Subcutaneous abdominal adipose tissue (tissue), 5 donors: ENCODE results near the gene ATP2B2.
"Not testable (repeated sequence)": the region's sequence is repeated elsewhere in the genome, so short reads cannot be mapped to it uniquely, and the experiment has no call there.

Source experiments
- H3K27ac ChIP-seq: one replicate; pipeline ENCODE4 v1.7.0; 2013; ENCODE audit warnings: low read depth, mild to moderate bottlenecking, inconsistent platforms, low read length, moderate library complexity
- H3K27me3 ChIP-seq, 5 donors: one replicate each; pipeline ENCODE4 v1.7.0; 2013; ENCODE audit warnings: low read length in 5 of 5, inconsistent platforms in 1 of 5; ENCODE audit not compliant: control insufficient read depth in 5 of 5, insufficient read depth in 4 of 5
- H3K36me3 ChIP-seq, 5 donors: one replicate each; pipeline ENCODE4 v1.7.0; 2013; ENCODE audit warnings: low read length in 5 of 5; ENCODE audit not compliant: control insufficient read depth in 5 of 5, insufficient read depth in 5 of 5
- H3K4me1 ChIP-seq, 5 donors: one replicate each; pipeline ENCODE4 v1.7.0; 2013; ENCODE audit warnings: low read length in 5 of 5, mild to moderate bottlenecking in 3 of 5, moderate library complexity in 1 of 5; ENCODE audit not compliant: control insufficient read depth in 5 of 5, insufficient read depth in 5 of 5
- H3K4me3 ChIP-seq, 5 donors: one replicate each; pipeline ENCODE4 v1.7.0; 2013; ENCODE audit warnings: low read length in 5 of 5, low read depth in 1 of 5
- H3K9ac ChIP-seq, 5 donors: one replicate each; pipeline ENCODE4 v1.7.0; 2013; ENCODE audit warnings: low read length in 5 of 5, mild to moderate bottlenecking in 4 of 5, moderate library complexity in 3 of 5
- H3K9me3 ChIP-seq, 5 donors: one replicate each; pipeline ENCODE4 v1.7.0; 2013; ENCODE audit warnings: low read length in 5 of 5; ENCODE audit not compliant: control insufficient read depth in 5 of 5
- donor health status: healthy.
- donor health status: healthy.
- donor health status: healthy.
- donor health status: healthy.
- donor health status: healthy.

The ATP2B2 gene

DNA sequence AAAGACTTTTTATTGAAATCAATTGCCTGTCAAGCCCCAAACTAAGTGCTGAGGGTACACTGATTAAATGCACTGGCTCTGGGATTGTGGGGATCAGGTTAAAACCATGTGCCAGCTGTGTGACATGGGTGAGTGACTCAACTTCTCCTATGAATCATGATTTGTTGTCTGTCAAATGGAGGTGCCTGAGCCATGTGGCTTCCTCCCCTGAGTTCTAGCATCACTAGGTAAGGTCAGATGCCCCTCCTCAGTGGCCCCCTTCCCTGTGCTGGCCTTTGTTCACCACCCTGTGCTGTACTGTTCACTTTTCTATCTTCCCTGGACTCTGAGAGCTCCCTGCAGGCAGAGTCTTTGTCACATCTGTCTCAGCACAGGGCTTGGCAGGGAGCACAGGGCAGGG lies 43.6 kb upstream of the ATP2B2 start:
- Histone ChIP-seq H3K27ac (no peak overlapping the region), H3K27me3 (peaks cover 0 to 31% (median 18%) of the 10 kb centered on the region in 5 donors), H3K36me3 (no peaks in the 10 kb centered on the region), H3K9ac (no peak overlapping the region), H3K4me1 (no peaks in the 10 kb centered on the region), H3K4me3 (no peak overlapping the region), H3K9me3 (peaks cover 0 to 2% (median 0%) of the 10 kb centered on the region in 5 donors)

DNA sequence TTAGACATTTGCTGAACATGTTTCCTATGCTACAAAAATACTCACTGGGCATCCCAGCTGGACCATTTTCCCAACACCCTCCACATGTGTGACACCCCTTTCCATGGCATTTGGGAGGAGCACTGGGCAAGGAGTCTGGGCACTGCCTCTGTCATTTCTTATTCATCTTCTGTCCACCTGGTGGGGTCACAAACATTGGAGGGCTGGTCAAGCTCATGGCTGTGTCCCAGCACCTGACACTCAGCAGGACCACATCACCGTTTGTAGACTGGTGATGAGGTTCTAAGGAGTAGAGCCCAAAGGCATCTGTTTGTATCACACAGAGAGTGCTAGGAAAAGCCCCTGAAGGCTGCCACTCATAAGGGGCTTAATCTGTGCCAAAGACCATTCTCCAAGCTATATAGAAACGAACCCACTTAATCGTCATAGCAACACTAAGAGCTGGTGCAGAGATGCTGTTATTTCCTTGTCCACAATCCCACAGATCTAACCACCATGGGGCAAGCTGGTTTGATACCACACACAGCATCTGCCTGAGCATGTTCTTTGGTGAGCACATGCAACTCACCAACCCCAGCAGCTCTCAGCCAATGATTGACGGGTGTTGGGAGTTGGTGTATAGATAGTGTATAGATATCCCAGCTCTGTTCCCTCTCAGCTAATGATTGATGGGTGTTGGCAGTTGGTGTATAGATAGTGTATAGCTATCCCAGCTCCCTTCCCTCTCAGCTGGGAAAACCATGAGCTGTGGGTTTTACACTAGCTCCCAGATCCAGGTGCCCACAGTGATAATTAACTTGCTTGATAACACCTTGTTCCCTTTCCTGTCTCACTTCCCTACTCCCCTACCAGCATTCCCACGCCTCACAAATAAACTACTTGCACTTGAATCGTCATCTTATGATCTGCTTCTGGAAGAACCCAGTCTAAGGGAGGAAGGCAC lies 42.7 kb upstream of the ATP2B2 start:
- Histone ChIP-seq H3K27me3 (peaks cover 0 to 31% (median 18%) of the 10 kb centered on the region in 5 donors), H3K4me3 (no peak overlapping the region), H3K27ac (no peak overlapping the region), H3K4me1 (no peaks in the 10 kb centered on the region), H3K9me3 (peaks cover 0 to 3% (median under 1%) of the 10 kb centered on the region in 5 donors), H3K9ac (no peak overlapping the region), H3K36me3 (no peaks in the 10 kb centered on the region)

DNA sequence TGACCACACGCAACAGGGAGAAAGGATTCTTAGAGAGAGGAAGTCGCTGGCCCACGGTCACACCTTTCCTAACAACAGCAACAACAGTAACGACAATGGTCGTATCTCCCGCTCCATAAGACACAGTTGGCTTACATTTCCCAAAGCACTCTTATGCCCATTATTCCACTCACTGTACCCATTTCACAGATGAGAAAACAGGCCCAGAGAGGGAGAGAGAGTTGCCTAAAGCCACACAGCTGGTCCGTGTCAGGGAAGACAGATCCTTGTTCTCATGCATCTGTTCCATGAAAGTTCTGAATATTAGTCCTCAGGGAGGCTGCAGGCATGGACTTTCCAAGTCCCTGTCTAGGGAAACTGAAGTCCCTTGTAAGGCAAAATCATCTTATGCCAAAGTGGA lies 42.0 kb upstream of the ATP2B2 start:
- Histone ChIP-seq H3K9me3 (peaks cover 0 to 9% (median 4%) of the 10 kb centered on the region in 5 donors), H3K27me3 (peaks cover 0 to 28% (median 18%) of the 10 kb centered on the region in 5 donors), H3K4me3 (no peak overlapping the region), H3K36me3 (no peaks in the 10 kb centered on the region), H3K4me1 (no peaks in the 10 kb centered on the region), H3K27ac (no peak overlapping the region), H3K9ac (no peak overlapping the region)

DNA sequence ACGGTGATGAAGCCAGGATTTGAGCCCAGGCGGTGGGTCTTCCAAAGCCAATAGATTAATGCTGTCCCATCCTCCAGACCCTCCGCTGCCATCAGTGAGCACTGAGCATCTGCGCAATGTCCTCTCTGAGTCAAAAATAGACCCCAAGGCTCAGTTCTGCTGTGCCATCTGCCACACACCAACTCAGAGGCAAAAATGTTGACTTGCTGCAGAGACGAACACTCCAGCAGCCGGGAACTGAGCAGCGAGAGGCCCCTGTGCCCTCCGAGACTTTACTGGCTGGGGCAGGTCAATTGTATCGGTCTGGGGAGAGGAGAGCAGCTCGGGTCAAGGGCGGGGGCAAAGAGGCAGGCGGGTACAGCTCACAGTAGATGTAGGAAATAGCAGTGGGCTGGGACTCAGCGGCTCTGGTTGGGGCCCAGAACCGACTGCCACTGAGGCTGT lies 41.5 kb upstream of the ATP2B2 start:
- Histone ChIP-seq H3K27me3 (peaks cover 0 to 22% (median 17%) of the 10 kb centered on the region in 5 donors), H3K36me3 (no peaks in the 10 kb centered on the region), H3K9me3 (peaks cover 0 to 13% (median 7%) of the 10 kb centered on the region in 5 donors), H3K27ac (no peak overlapping the region), H3K4me1 (no peaks in the 10 kb centered on the region), H3K9ac (no peak overlapping the region), H3K4me3 (no peak overlapping the region)

DNA sequence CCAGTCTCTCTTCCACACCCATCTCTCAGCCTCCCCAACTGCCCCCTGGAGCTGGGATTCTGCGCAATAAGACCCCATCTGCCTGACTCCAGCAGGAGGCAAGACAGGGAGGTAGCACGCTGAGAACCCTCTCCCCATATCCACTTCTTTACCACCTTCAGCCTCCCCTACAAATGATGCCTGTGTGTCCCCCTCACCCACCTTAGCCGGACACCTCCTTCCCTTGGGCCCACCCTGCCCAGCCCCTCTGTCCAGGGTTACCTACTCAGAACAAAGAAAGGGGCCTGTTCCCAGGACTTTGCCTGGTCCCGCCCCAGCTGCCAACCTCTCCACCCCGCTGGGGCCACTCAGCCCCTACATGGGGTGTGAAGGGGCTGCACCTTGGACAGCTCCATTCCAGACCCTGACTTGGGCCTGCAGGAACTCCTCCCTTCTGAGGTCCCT lies 40.8 kb upstream of the ATP2B2 start:
- no peak overlapping the region for H3K4me3 ChIP-seq
- H3K4me1 ChIP-seq, result no peaks in the 10 kb centered on the region
- H3K36me3 ChIP-seq, result no peaks in the 10 kb centered on the region
- H3K9me3 ChIP-seq, result peaks cover 0 to 18% (median 12%) of the 10 kb centered on the region in 5 donors
- peaks cover 0 to 21% (median 17%) of the 10 kb centered on the region in 5 donors for H3K27me3 ChIP-seq
- no peak overlapping the region for H3K27ac ChIP-seq
- no peak overlapping the region for H3K9ac ChIP-seq

DNA sequence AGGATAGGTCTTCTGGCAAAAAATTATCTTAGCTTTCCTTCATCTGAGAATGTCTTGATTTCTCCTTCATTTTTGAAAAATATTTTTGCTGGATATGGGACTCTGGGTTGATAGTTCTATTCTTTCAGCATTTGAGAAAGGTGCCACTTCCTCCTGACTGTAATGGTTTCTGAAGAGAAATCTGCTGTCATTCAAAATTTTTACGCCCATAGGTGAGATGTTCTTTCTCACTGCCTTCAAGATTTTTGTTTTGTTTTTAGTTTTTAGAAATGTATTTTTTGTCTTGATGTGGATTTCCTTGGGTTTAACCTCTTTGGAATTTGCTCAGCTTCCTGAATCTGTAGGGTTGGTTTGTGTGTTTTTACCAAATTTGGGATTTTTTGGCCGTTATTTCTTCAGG lies 37.1 kb upstream of the ATP2B2 start:
- Histone ChIP-seq H3K36me3 (no peaks in the 10 kb centered on the region), H3K4me3 (no peak overlapping the region), H3K4me1 (no peaks in the 10 kb centered on the region), H3K27ac (no peak overlapping the region), H3K9me3 (peaks cover 0 to 18% (median 14%) of the 10 kb centered on the region in 5 donors), H3K9ac (no peak overlapping the region), H3K27me3 (peaks cover 0 to 7% (median 6%) of the 10 kb centered on the region in 5 donors)

DNA sequence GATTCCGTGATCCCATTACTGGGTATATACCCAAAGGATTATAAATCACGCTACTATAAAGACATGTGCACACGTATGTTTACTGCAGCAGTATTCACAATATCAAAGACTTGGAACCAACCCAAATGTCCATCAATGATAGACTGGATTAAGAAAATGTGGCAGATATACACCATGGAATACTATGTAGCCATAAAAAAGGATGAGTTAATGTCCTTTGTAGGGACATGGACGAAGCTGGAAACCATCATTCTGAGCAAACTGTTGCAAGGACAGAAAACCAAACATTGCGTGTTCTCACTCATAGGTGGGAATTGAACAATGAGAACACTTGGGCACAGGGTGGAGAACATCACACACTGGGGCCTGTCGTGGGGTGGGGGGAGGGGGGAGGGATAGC lies 35.0 kb upstream of the ATP2B2 start:
- H3K9ac ChIP-seq, H3K27ac ChIP-seq, H3K36me3 ChIP-seq, H3K27me3 ChIP-seq, H3K4me1 ChIP-seq, H3K4me3 ChIP-seq: not testable (repeated sequence)
- peaks cover 0 to 18% (median 12%) of the 10 kb centered on the region in 5 donors for H3K9me3 ChIP-seq

DNA sequence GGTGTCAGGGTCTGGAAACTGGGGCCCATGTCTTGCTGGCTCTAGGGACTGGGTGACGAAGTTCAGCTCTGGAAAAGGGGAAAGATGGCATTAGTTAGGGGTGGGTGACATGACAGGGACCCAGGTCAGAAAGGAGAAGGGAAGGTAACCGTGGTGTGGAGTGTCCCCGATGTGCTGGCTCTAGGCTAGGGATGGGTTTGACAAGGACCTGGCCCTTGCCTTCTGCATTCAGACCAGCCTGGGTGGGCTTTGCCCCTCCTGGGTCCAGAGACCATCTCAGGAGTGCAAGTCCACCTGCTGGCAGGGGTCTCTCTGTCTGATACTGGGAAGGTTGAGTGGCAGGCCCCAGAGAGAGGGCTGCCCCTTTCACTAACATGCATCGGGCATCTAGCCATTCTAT lies 28.7 kb upstream of the ATP2B2 start:
- Histone ChIP-seq H3K4me1 (no peaks in the 10 kb centered on the region), H3K9ac (no peak overlapping the region), H3K36me3 (no peaks in the 10 kb centered on the region), H3K27me3 (peaks cover 0 to 11% (median 0%) of the 10 kb centered on the region in 5 donors), H3K27ac (no peak overlapping the region), H3K9me3 (no peaks in the 10 kb centered on the region), H3K4me3 (no peak overlapping the region)

DNA sequence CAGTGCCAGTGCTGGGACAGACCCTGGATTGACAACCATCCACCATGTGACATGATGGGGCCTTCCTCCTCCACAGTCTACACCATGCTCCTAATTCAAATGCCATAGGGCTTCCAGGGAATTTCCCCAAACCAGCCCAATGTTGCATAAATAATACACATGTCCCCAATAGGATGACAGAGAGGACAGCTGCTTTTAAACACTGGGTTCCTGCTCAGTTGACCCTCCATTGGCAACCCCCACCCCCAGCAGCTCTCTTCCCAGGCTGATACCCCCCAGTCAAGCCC lies 28.3 kb upstream of the ATP2B2 start:
- H3K27ac ChIP-seq, result no peak overlapping the region
- H3K27me3 ChIP-seq, result peaks cover 0 to 11% (median 3%) of the 10 kb centered on the region in 5 donors
- H3K36me3 ChIP-seq, result no peaks in the 10 kb centered on the region
- H3K9me3 ChIP-seq, result no peaks in the 10 kb centered on the region
- no peak overlapping the region for H3K9ac ChIP-seq
- H3K4me3 ChIP-seq, result no peak overlapping the region
- H3K4me1 ChIP-seq, result no peaks in the 10 kb centered on the region

DNA sequence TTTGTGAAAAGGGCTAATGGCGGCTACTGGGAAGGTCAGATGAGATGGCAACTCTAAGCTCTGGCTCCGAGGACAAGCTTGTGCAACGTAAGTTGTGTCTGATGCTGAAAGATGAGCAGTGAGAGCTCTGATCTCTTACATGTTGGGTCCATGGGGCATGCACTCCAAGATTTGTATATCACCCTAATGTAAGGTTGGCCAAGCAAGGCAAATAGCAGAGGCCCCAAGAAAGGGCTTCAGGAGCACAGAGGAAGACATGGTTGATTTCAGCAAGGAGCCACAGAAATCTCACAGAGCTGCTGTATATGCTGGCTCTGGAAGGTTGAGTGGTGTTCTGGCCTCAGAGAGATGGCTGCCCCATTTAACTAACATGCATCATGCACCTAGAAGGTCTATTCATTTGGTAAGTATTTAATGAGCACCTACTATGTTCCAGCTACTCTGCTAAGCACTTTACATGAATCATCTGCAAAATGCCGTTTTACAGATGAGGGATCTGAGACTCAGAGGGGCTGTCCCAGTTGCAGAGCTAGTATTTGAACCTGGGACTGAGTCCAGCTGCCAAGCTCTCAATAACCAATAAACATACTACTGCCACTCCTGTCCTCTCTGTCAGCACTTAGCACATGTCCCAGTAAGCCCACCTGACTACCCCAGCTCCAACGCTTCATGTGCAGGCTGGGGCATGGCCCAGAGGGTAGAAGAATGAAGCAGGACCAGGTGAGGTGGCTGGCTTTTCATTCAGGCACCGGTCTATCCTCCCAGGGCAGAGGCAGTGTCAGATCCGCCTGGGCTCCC lies 27.8 kb upstream of the ATP2B2 start:
- Histone ChIP-seq H3K9me3 (no peaks in the 10 kb centered on the region), H3K9ac (no peak overlapping the region), H3K27me3 (peaks cover 0 to 11% (median 3%) of the 10 kb centered on the region in 5 donors), H3K4me1 (no peaks in the 10 kb centered on the region), H3K36me3 (no peaks in the 10 kb centered on the region), H3K4me3 (no peak overlapping the region), H3K27ac (no peak overlapping the region)
